Measurements from ENCODE around the gene PITHD1.
A peak's percentile ranks its signal among the peaks of the same experiment; 100 is the strongest.
"Not testable (repeated sequence)": the region's sequence is repeated elsewhere in the genome, so short reads cannot be mapped to it uniquely, and the experiment has no call there.

Gene PITHD1

DNA sequence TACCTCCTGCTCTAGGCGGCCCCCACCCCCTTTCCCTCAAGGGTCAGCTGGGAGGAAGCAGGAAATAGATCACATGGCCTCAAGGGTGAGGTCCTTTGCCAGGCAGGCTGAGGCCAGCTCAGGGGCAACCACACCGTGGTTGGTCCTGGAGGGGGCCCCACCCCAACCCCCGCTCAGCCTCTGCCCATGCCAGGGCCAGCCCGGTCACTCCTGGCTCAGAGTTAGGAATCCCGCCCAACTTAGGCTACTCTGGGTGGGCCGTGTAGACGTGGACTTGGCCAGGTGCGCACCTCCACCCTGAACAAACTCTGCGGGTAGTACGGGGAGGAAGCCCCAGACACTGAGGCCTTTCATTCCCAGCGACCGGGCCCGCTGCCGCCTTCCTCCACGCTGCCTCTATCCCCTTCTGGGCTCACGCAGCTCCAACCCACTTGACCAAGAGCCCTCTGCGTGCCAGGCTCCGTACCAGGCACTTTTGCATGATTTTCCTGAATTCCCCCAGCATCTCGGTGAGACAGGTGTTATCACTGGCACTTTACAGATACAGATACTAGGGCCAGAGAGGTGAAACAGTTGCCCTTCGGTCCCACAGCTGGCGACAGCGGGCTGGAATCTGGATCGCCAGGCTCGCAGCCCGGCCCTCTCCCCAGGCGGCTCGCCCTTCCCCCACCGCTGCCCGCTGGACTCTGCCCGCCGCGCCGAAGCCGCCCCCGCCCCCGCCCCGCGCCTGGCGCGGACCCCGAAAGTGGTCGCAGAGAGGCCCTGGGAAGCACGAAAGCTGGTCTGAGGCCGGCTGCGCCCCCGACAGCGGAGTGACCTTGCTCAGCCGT, 21.6 kb downstream of the PITHD1 start:
- peak in 1 of 2 donors; percentile 49 for DNase-seq

DNA sequence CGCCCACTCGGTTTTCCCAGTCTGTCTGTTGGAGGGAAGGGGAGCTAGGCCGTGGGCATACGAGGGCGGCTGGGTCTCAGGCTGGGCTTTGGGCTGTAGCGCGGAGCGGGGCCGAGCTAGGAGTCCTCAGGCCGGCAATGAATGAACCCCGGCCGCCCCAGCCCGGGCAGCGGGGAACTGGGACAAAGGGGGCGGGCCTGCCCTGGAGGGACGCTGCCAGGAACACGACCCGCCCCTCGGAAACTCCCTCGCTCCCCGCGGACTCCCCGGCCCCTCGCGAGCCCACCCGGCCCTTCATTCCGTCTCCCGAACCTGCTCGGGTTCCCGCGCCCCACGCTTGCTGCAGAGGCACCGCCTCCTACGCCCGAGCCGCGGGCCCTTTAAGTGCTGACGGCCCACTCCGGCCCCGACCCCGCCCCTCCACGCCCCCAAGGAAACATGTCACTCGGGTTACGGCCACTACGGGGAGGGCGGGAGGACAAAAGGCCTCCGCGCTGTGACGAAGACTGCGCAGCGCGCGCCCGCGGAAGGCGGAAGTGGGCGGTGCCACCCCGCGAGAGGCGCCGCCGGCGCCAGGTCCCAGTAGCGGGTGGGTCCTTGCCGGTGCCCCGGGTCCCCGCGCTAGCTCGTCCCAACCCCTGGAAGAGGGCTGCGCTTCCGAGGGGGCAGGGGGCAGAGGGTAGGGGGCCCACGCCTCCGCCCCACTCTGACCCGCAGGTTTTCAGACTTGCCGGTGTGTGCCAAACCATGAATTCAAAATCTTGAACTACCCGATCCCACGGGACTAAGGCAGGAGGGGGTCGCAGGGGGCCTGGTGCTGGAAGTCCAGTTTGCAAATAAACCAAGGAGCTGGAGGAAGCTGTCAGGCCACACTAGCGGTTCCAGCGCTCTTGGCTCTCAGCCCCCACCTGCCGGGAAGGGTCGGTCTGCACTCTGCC, 22.5 kb downstream of the PITHD1 start, which contains the start of gene GALE:
GALE (minus strand) TSS at position 355 of the 938 bp plus-strand sequence. CDS start 1,747 bp downstream, outside the sequence.
- peak; percentile 98 for DNase-seq

GRCh38 chr1:23801338-23801748, 23.1 kb downstream of the PITHD1 start:
- DNase-seq, result no peak

DNA sequence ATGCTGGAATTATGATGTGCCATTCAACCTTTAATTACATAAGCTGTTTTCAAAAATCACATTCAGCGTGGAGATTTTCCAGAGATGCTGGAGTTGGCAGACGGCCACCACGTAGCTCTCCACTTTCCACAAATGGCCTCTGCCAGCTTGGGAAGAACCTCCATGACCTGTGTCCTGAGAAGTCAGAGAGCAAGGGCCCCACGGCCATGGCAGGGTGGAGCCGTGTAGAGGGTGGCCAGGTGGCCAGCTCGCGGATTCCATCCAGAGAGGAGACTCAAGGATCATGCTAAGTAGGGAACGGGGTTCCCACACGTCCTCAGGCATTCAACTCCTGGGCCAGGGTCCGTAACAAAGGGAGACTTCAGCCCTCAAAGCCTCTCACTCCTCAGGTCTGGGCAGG, 23.7 kb downstream of the PITHD1 start:
- DNase-seq, result no peak

DNA sequence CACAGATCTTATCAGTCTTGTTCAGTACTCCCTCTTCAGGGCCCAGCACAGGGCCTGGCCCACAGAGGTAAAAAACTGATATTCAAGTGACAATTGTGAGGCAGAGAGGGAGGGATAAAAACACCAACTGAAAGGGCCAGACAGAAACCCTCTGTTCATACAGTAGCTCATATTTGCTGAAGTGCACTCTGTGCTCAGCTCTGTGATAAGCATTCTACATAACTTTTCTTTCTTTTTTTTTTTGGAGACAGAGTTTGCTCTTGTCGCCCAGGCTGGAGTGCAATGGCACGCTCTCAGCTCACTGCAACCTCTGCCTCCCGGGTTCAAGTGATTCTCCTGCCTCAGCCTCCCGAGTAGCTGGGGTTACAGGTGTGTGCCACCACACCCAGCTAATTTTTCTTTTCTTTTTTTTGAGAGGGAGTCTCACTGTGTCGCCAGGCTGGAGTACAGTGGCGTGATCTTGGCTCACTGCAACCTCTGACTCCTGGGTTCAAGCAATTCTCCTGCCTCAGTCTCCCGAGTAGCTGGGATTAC, 24.7 kb downstream of the PITHD1 start:
- DNase-seq, result not testable (repeated sequence)

- DNase-seq, result no peak
Observed at GRCh38 chr1:23803674-23804073, 25.5 kb downstream of the PITHD1 start.

DNA sequence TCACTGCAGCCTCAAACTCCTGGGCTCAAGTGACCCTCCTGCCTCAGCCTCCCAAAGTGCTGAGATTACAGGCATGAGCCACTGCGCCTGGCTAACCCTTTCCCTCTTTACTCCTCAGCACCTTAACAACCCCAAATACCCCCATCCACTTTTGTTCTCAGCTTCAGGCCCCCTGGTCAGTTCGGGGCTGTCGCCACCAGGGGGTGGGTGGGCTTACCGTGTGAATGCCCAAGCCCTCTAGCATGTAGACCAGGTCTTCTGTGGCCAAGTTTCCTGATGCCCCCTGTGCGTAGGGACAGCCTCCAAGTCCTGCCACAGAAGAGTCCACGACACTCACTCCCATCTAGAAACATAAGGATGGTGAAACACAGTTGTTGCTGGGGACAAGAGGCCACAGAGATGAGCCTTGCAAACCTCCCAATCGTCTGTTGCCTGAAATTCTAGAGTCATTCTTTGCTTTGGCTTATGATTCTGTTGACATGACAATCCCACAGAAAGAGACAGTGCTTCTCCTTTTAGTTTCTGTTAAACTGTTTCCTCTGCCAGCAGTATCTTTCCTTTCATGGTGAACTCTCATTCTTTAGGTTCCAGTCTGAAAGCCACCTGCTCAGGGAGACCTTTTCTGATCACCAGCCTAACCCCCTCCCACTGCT, 26.1 kb downstream of the PITHD1 start:
- DNase-seq, result no peak

GRCh38 chr1:23805025-23805424, 26.8 kb downstream of the PITHD1 start:
- DNase-seq, result no peak

DNA sequence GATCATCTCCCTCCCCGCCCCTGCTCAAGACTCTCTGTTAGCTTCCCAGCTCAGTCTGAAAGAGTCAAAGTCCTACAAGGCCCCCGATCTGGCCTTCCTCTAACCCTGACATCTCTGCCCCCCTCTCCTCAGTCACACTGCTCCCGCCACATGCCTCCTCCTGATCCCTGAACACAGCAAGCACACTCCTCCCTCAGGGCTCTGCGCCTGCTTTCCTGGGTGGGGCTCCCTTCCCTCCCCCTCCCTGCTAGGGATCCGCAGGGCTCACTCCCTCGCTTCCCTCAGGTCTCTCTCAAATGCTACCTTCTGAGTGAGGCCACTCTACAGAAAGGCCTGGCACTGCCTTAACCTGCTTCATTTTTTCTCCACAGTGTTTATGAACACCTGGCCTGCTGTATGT, 28.1 kb downstream of the PITHD1 start:
- no peak for DNase-seq

DNA sequence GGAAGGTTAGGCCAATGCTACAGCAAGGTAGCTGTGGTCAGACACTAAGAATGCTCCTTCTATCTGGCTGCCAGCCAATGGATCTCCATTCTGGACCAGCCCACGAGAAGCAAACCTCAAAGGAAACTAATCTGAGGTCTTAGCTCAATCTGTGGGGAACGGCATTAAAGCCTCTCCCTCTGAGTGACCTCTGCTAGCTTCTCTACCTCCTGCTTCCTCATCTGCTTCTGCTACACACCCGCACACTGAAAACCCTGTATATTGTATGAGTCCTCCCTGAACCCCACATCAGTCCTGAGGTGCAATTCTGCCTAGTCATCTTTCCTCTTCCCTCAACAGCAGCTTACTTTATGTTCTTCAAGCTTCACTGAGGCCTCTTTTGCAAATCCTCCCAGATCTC, 29.2 kb downstream of the PITHD1 start:
- DNase-seq, result no peak

DNA sequence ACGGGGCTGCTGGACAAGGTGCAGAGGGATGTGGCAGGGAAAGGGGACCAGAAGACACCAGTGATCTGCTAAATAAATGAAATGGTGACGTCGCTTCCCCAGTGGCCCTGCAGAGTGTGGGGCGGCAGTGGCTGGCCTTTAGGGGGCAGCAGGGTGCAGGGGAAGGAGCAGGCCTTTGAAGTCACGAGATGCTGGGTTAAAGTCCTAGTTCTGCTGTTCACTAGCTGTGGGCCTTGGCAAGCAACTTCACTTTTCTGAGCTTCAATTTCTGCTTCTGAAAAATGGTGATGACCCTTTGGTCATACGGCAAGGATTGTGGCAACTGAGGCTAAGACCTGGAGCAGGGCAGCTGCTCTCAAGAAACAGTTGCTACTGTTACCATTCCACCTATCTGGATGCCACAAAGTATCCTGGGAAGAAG, 31.5 kb downstream of the PITHD1 start:
- DNase-seq, result peak; percentile 86

DNA sequence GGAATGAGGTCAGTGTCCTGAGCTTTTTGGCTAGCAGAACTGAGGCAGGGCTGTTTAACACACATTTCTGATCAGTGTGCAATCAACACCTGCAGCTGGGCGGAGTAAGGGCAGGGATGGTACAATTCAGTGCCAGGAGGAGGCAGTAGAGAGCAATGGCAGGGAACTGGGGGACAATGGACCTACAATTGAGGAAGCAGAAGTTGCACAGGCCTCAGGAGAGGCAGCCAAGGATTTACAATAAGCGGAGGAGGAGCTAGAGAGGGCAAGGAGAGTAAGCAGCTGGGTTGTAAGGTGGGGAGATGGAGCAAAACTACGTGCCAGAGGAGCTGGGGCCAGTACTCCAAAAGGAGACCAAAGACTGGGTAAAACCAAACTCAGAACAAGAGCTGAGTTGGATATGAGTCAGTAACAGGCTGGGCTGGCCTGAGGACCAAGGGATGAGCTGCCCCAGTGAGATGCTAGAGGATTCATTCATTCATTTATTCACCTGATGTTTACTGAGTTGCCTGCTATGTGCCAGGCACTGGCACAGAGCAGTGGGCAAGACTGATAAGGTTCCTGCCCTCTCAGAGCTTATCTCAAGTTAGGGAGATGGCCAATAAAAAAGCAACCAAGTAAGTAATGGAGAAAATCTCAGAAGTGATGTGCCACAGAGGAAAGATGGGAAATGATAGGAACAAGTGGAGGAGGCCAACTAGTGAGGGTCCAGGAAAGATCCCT, 32.8 kb downstream of the PITHD1 start:
- peak; percentile 64 for DNase-seq

- no peak for DNase-seq
Observed at GRCh38 chr1:23814016-23814415, 35.8 kb downstream of the PITHD1 start.

DNA sequence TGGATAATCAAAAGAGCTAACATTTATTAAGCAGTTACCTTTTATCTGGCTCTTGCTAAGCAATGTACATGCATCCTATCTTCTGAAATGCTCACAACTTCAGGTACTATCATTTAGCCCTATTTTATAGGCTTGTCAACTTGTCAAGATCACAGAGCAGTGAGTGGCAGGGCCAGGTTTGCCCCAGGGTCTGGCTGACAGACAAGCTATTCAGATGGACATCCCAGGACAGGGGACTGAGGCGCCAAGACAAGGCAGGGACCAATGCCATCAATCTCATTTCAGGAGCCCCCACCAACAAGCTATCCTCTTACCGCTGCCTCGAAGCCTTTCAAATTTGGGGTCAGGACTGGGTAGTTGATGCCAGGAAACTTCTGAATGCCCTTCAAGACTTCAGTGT, 38.1 kb downstream of the PITHD1 start:
- no peak for DNase-seq

GRCh38 chr1:23816906-23817305, 38.7 kb downstream of the PITHD1 start:
- no peak for DNase-seq

- no peak for DNase-seq
Observed at GRCh38 chr1:23817633-23818032, 39.4 kb downstream of the PITHD1 start.

GRCh38 chr1:23823767-23824166, 45.5 kb downstream of the PITHD1 start:
- DNase-seq, result no peak

GRCh38 chr1:23824711-23825075, 46.5 kb downstream of the PITHD1 start:
- DNase-seq, result no peak

- peak; percentile 90 for DNase-seq
Observed at GRCh38 chr1:23825076-23825761, 47.0 kb downstream of the PITHD1 start, which contains the start of gene HMGCL. TSS of gene HMGCL (minus strand) at chr1:23825429. CDS start at chr1:23825415, 14 bp downstream.

GRCh38 chr1:23825762-23826522, 47.7 kb downstream of the PITHD1 start:
- no peak for DNase-seq

GRCh38 chr1:23826590-23826989, 48.4 kb downstream of the PITHD1 start:
- not testable (repeated sequence) for DNase-seq
